H9 (cell line): ENCODE data around the gene CAPNS1. TPM values are rescaled to one million over a fixed set of nuclear protein-coding genes. Genes with fewer than 3 reads are reported as not detected.

Experiments used
- DNase-seq: peaks from one replicate; pipeline ENCODE4 v3.0.0-alpha.2; 2017
- H2AFZ ChIP-seq: one replicate; pipeline ENCODE4 v1.6.1; 2013; ENCODE audit warnings: mild to moderate bottlenecking, low read length, control low read depth, moderate library complexity
- H2AK5ac ChIP-seq: 2 replicates; pipeline ENCODE4 v1.6.1; 2013; ENCODE audit warnings: low read length, control low read depth, mixed read lengths; ENCODE audit not compliant: insufficient read length
- H2BK120ac ChIP-seq: one replicate; pipeline ENCODE4 v1.6.1; 2013; ENCODE audit warnings: low read depth, mild to moderate bottlenecking, low read length, control low read depth, inconsistent platforms; ENCODE audit not compliant: poor library complexity, severe bottlenecking
- H2BK12ac ChIP-seq: 2 replicates; pipeline ENCODE4 v1.6.1; 2013; ENCODE audit warnings: low read length, control low read depth, mixed read lengths, low read depth; ENCODE audit not compliant: insufficient read length
- H2BK15ac ChIP-seq: 2 replicates; pipeline ENCODE4 v1.6.1; 2013; ENCODE audit warnings: low read depth, low read length, control low read depth
- H2BK20ac ChIP-seq: one replicate; pipeline ENCODE4 v1.6.1; 2013; ENCODE audit warnings: low read depth, mild to moderate bottlenecking, low read length, control low read depth, inconsistent platforms; ENCODE audit not compliant: poor library complexity, severe bottlenecking
- H2BK5ac ChIP-seq: 2 replicates; pipeline ENCODE4 v1.6.1; 2013; ENCODE audit warnings: low read length, control low read depth, mixed read lengths; ENCODE audit not compliant: insufficient read length
- H3K14ac ChIP-seq: 2 replicates; pipeline ENCODE4 v1.6.1; 2013; ENCODE audit warnings: low read length, control low read depth; ENCODE audit not compliant: insufficient read depth
- H3K18ac ChIP-seq: 2 replicates; pipeline ENCODE4 v1.6.1; 2013; ENCODE audit warnings: low read depth, mild to moderate bottlenecking, mixed read lengths, low read length, control low read depth; ENCODE audit not compliant: insufficient read length
- H3K23ac ChIP-seq: 2 replicates; pipeline ENCODE4 v1.6.1; 2013; ENCODE audit warnings: low read length, control low read depth, mixed read lengths, low read depth; ENCODE audit not compliant: insufficient read length
- H3K23me2 ChIP-seq: 2 replicates; pipeline ENCODE4 v1.6.1; 2013; ENCODE audit warnings: low read depth, mild to moderate bottlenecking, mixed read lengths, low read length, control low read depth; ENCODE audit not compliant: insufficient read length, poor library complexity, severe bottlenecking
- H3K27ac ChIP-seq: 2 replicates; pipeline ENCODE4 v1.5.1; 2013; ENCODE audit warnings: low read length, control low read depth, mixed read lengths, low read depth; ENCODE audit not compliant: insufficient read length
- H3K27me3 ChIP-seq: 2 replicates; pipeline ENCODE4 v1.6.1; 2013; ENCODE audit warnings: low read length, control low read depth, inconsistent platforms; ENCODE audit not compliant: insufficient read depth
- H3K4ac ChIP-seq: 2 replicates; pipeline ENCODE4 v1.6.1; 2013; ENCODE audit warnings: low read depth, mild to moderate bottlenecking, control low read depth, inconsistent platforms, low read length, moderate library complexity
- H3K4me1 ChIP-seq: 2 replicates; pipeline ENCODE4 v1.6.1; 2013; ENCODE audit warnings: low read length, control low read depth, inconsistent platforms; ENCODE audit not compliant: insufficient read depth
- H3K4me2 ChIP-seq: 2 replicates; pipeline ENCODE4 v1.6.1; 2013; ENCODE audit warnings: low read length, control low read depth, mixed read lengths; ENCODE audit not compliant: insufficient read length, insufficient read depth
- H3K56ac ChIP-seq: 2 replicates; pipeline ENCODE4 v1.6.1; 2013; ENCODE audit warnings: low read depth, mild to moderate bottlenecking, mixed read lengths, low read length, control low read depth; ENCODE audit not compliant: insufficient read length
- H3K79me1 ChIP-seq: 2 replicates; pipeline ENCODE4 v1.6.1; 2013; ENCODE audit warnings: low read depth, mild to moderate bottlenecking, moderate library complexity, low read length, control low read depth, inconsistent platforms; ENCODE audit not compliant: insufficient read depth, poor library complexity, severe bottlenecking
- H3K79me2 ChIP-seq: 2 replicates; pipeline ENCODE4 v1.6.1; 2013; ENCODE audit warnings: low read length, control low read depth, inconsistent platforms; ENCODE audit not compliant: insufficient read depth
- H3K9ac ChIP-seq: 2 replicates; pipeline ENCODE4 v1.6.1; 2013; ENCODE audit warnings: low read length, control low read depth, mixed read lengths; ENCODE audit not compliant: insufficient read length; ENCODE audit errors: extremely low read depth
- H3K9me3 ChIP-seq: one replicate; pipeline ENCODE4 v1.6.1; 2013; ENCODE audit warnings: low read depth, low read length, inconsistent platforms; ENCODE audit not compliant: control insufficient read depth
- H3T11ph ChIP-seq: one replicate; pipeline ENCODE4 v1.6.1; 2013; ENCODE audit warnings: mild to moderate bottlenecking, low read length, control low read depth, inconsistent platforms
- H4K20me1 ChIP-seq: one replicate; pipeline ENCODE4 v1.6.1; 2013; ENCODE audit not compliant: control insufficient read depth, insufficient read length, insufficient read depth
- H4K5ac ChIP-seq: 2 replicates; pipeline ENCODE4 v1.6.1; 2013; ENCODE audit warnings: low read depth, mild to moderate bottlenecking, mixed read lengths, low read length, control low read depth; ENCODE audit not compliant: insufficient read length
- H4K8ac ChIP-seq: replicated peaks from 2 replicates; pipeline ENCODE4 v1.6.1; 2013; ENCODE audit warnings: low read length, control low read depth, mixed read lengths, low read depth; ENCODE audit not compliant: insufficient read length
- H4K91ac ChIP-seq: 2 replicates; pipeline ENCODE4 v1.6.1; 2013; ENCODE audit warnings: low read depth, mild to moderate bottlenecking, moderate library complexity, mixed read lengths, low read length, control low read depth; ENCODE audit not compliant: insufficient read length
- H3K27ac Mint-ChIP-seq, 3 experiments: 2 replicates in 2 of 3; 3 replicates in 1 of 3; pipeline ENCODE4 v1.8.0; 2020 to 2021; ENCODE audit warnings: mixed read lengths in 3 of 3, mild to moderate bottlenecking in 1 of 3, moderate library complexity in 1 of 3
- H3K27me3 Mint-ChIP-seq: 2 replicates; pipeline ENCODE4 v1.8.0; 2021; ENCODE audit warnings: low read depth, mild to moderate bottlenecking, moderate library complexity, mixed read lengths
- H3K36me3 Mint-ChIP-seq, 3 experiments: 2 replicates in 2 of 3; 3 replicates in 1 of 3; pipeline ENCODE4 v1.8.0; 2020 to 2021; ENCODE audit warnings: low read depth in 3 of 3, mixed read lengths in 3 of 3; ENCODE audit not compliant: insufficient read depth in 1 of 3
- H3K4me1 Mint-ChIP-seq, 2 experiments: 2 replicates each; pipeline ENCODE4 v1.8.0; 2020; ENCODE audit warnings: mixed read lengths in 2 of 2
- H3K4me3 Mint-ChIP-seq, 2 experiments: 2 replicates in 1 of 2; 3 replicates in 1 of 2; pipeline ENCODE4 v1.8.0; 2020 to 2021; ENCODE audit warnings: mild to moderate bottlenecking in 2 of 2, mixed read lengths in 2 of 2, moderate library complexity in 1 of 2
- H3K9me3 Mint-ChIP-seq, 2 experiments: 2 replicates in 1 of 2; 3 replicates in 1 of 2; pipeline ENCODE4 v1.8.0; 2020; ENCODE audit warnings: mild to moderate bottlenecking in 2 of 2, mixed read lengths in 2 of 2, moderate library complexity in 1 of 2
- WGBS: extraction: QIAGEN DNeasy Blood & Tissue Kit; methylation state at CpG from one replicate; pipeline ENCODE4 v1.1.7; 2013; ENCODE audit warnings: missing lambda C conversion rate, low lambda C conversion rate, mixed read lengths; ENCODE audit not compliant: insufficient read length; ENCODE audit errors: extremely low coverage; 5-methylcytosine and 5-hydroxymethylcytosine counted together
- total RNA-seq: library from RNA; stranded (reverse); gene quantifications from 2 replicates; pipeline ENCODE4 v1.2.1, GENCODE V29; 2021
- TF ChIP-seq, protein P1 (sequence below): fragments of 200-600 bp; sonication (generic); conservative IDR thresholded peaks from 3 replicates; pipeline ENCODE4 v1.8.0; 2021; ENCODE audit warnings: antibody characterized with exemption, mild to moderate bottlenecking

Gene CAPNS1
- total RNA-seq, 1 experiment from 2014 or later: 399 TPM

DNA sequence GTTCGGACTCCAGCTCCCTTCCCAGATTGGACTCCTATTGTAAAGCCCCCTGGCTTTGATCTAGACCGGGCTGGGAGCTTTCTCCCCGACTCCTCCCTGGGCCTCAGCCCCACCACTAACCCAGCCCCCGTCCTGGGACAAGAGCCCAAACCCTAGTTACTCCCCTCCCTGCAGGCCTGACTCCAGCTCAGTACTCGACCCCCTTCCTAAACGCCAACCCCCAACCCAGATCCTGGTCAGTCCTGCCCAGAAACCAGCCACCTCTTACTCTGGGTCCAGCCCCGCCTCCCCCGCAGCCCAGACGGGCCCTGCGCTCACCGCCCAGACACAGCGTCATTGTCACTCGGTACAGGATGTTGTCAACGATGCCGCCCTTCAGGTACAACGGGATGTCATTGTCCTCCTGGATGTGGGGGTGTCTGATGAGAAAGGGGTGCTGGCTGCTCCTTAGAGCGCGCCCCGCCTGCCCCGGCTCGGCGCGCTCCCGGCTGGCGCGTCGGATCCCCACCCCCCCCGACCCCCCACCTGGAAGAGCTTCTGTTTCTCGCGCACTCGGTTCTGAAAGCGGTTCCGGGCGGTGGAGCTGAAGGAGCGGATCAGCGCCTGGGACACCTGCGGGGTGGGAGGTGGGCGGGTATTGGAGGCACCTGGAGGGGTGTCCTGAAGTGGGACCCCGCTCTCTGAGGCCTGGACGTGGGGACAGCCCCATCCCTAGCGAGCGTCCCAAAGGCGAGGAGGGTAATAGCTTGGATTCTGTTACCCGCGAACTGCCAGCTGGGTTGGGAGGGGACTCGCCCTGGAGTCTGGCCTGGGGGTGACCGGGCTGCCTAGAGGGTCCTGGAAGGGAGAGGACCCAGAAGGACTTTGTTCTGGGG lies 11.5 kb downstream of the CAPNS1 start:
- H3K9me3 Mint-ChIP-seq: no peaks in the 10 kb centered on the region
- peak; percentile 67 for DNase-seq

More for the DNA sequence above, 11.5 kb downstream of the CAPNS1 start:
- Histone ChIP-seq H3K27ac (no peak overlapping the region), H2BK15ac (no peak overlapping the region), H3K56ac (no peak overlapping the region), H3K14ac (no peak overlapping the region), H3K23ac (no peak overlapping the region), H2BK120ac (no peak overlapping the region), H3K9me3 (no peaks in the 10 kb centered on the region), H4K91ac (no peak overlapping the region), H3K23me2 (no peaks in the 10 kb centered on the region), H3K79me2 (no peaks in the 10 kb centered on the region), H3K79me1 (no peaks in the 10 kb centered on the region), H3K18ac (no peak overlapping the region), H4K8ac (no peak overlapping the region), H3K9ac (no peak overlapping the region), H3T11ph (no peak overlapping the region), H2AK5ac (no peak overlapping the region), H3K4ac (no peak overlapping the region), H4K20me1 (no peaks in the 10 kb centered on the region), H3K4me1 (no peaks in the 10 kb centered on the region), H3K4me2 (no peak overlapping the region), H2AFZ (no peak overlapping the region), H2BK5ac (no peak overlapping the region), H2BK12ac (no peak overlapping the region), H4K5ac (no peak overlapping the region), H2BK20ac (no peak overlapping the region), H3K27me3 (no peaks in the 10 kb centered on the region)
- H3K27me3 Mint-ChIP-seq: no peaks in the 10 kb centered on the region
- WGBS: no CpG with 5 or more reads among the region's 47 CpGs
- H3K4me1 Mint-ChIP-seq: peaks cover 13% of the 10 kb centered on the region in 2 experiments
- peak overlapping the region; percentile 52 to 86 (median 66); a peak in 3 of 7 replicates for H3K27ac Mint-ChIP-seq
- no peak overlapping the region for H3K4me3 Mint-ChIP-seq
- peaks cover 38 to 68% (median 61%) of the 10 kb centered on the region in 3 experiments; a peak in 6 of 7 replicates for H3K36me3 Mint-ChIP-seq
- TF ChIP-seq, protein P1, sequence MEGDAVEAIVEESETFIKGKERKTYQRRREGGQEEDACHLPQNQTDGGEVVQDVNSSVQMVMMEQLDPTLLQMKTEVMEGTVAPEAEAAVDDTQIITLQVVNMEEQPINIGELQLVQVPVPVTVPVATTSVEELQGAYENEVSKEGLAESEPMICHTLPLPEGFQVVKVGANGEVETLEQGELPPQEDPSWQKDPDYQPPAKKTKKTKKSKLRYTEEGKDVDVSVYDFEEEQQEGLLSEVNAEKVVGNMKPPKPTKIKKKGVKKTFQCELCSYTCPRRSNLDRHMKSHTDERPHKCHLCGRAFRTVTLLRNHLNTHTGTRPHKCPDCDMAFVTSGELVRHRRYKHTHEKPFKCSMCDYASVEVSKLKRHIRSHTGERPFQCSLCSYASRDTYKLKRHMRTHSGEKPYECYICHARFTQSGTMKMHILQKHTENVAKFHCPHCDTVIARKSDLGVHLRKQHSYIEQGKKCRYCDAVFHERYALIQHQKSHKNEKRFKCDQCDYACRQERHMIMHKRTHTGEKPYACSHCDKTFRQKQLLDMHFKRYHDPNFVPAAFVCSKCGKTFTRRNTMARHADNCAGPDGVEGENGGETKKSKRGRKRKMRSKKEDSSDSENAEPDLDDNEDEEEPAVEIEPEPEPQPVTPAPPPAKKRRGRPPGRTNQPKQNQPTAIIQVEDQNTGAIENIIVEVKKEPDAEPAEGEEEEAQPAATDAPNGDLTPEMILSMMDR: no peak
